DOHH2 (cell line): ENCODE measurements around the gene MFN1.

Experiments
- H3F3A ChIP-seq: fragments of 200-600 bp; sonication (generic), shearing (Covaris generic); 2 replicates; pipeline ENCODE4 v1.6.0; 2016; ENCODE audit warnings: antibody characterized with exemption, mild to moderate bottlenecking; ENCODE audit not compliant: control insufficient read depth, insufficient read depth
- H3K27ac ChIP-seq: fragments of 200-600 bp; sonication (generic); 2 replicates; pipeline ENCODE4 v1.5.1; 2014; ENCODE audit warnings: low read depth, mild to moderate bottlenecking, low read length, moderate library complexity
- H3K27me3 ChIP-seq: fragments of 200-600 bp; sonication (generic); 2 replicates; pipeline ENCODE4 v1.6.1; 2014; ENCODE audit warnings: mild to moderate bottlenecking, low read length, mixed read lengths; ENCODE audit not compliant: control insufficient read depth
- H3K36me3 ChIP-seq: fragments of 200-600 bp; sonication (generic); 2 replicates; pipeline ENCODE4 v1.6.1; 2014; ENCODE audit warnings: mild to moderate bottlenecking, low read length, moderate library complexity, mixed read lengths; ENCODE audit not compliant: control insufficient read depth
- H3K4me1 ChIP-seq: fragments of 200-600 bp; sonication (generic); 2 replicates; pipeline ENCODE4 v1.6.1; 2014; ENCODE audit warnings: mild to moderate bottlenecking, low read length, mixed read lengths; ENCODE audit not compliant: control insufficient read depth
- H3K4me2 ChIP-seq: fragments of 200-600 bp; sonication (generic); 2 replicates; pipeline ENCODE4 v1.6.0; 2014; ENCODE audit warnings: mild to moderate bottlenecking, low read length, moderate library complexity
- H3K4me3 ChIP-seq: fragments of 200-600 bp; sonication (generic); 2 replicates; pipeline ENCODE4 v1.5.1; 2014; ENCODE audit warnings: mild to moderate bottlenecking, low read length, mixed read lengths
- H3K79me2 ChIP-seq: fragments of 200-600 bp; sonication (generic); 2 replicates; pipeline ENCODE4 v1.6.1; 2014; ENCODE audit warnings: mild to moderate bottlenecking, low read length, mixed read lengths; ENCODE audit not compliant: control insufficient read depth
- H3K9me2 ChIP-seq: fragments of 200-600 bp; sonication (generic); replicated peaks from 2 replicates; pipeline ENCODE4 v1.6.1; 2014; ENCODE audit warnings: mild to moderate bottlenecking, low read length, mixed read lengths; ENCODE audit not compliant: control insufficient read depth
- H3K9me3 ChIP-seq: fragments of 200-600 bp; sonication (generic); 2 replicates; pipeline ENCODE4 v1.6.1; 2014; ENCODE audit warnings: antibody characterized with exemption, low read length, mixed read lengths; ENCODE audit not compliant: control insufficient read depth, insufficient read depth
- H4K20me1 ChIP-seq: fragments of 200-600 bp; sonication (generic); 2 replicates; pipeline ENCODE4 v1.6.0; 2014; ENCODE audit warnings: low read depth, mild to moderate bottlenecking, antibody characterized with exemption, low read length, moderate library complexity; ENCODE audit not compliant: control insufficient read depth, insufficient read depth
- CTCF ChIP-seq: fragments of 200-600 bp; sonication (generic); IDR thresholded peaks from one replicate; pipeline ENCODE4 v1.5.1; 2014; ENCODE audit warnings: antibody characterized with exemption, mild to moderate bottlenecking, low read depth, low read length; ENCODE audit not compliant: poor library complexity, severe bottlenecking
- EZH2phosphoT487 ChIP-seq: fragments of 200-600 bp; sonication (generic); IDR thresholded peaks from 2 replicates; pipeline ENCODE4 v1.6.1; 2017; ENCODE audit warnings: borderline replicate concordance, mild to moderate bottlenecking, antibody characterized with exemption, low read length, moderate library complexity, mixed read lengths

Gene MFN1

GRCh38 chr3:179428876-179429548, 81.5 kb downstream of the MFN1 start:
- no peaks in the 10 kb centered on the region for H3K9me3 ChIP-seq
- H3K4me3 ChIP-seq, result no peak overlapping the region
- no peaks in the 10 kb centered on the region for H3K27me3 ChIP-seq
- H3K4me2 ChIP-seq, result no peak overlapping the region
- H3K27ac ChIP-seq, result no peak overlapping the region
- H3K4me1 ChIP-seq, result peaks cover 33% of the 10 kb centered on the region
- no peaks in the 10 kb centered on the region for H3K9me2 ChIP-seq
- peaks cover 17% of the 10 kb centered on the region for H3K36me3 ChIP-seq
- no peaks in the 10 kb centered on the region for H4K20me1 ChIP-seq
- no peak for TF ChIP-seq CTCF
- TF ChIP-seq EZH2phosphoT487, result no peak
- H3F3A ChIP-seq, result 0 out of 2 replicates have a peak, but pooled peaks cover 2% of the 10 kb centered on the region
- H3K79me2 ChIP-seq, result peaks cover 72% of the 10 kb centered on the region

- Histone ChIP-seq H3K9me2 (no peaks in the 10 kb centered on the region), H3K27me3 (no peaks in the 10 kb centered on the region), H3K79me2 (peaks cover 82% of the 10 kb centered on the region), H3K4me2 (no peak overlapping the region), H3K27ac (no peak overlapping the region), H3K9me3 (no peaks in the 10 kb centered on the region), H4K20me1 (no peaks in the 10 kb centered on the region), H3K4me3 (no peak overlapping the region), H3K4me1 (peaks cover 45% of the 10 kb centered on the region), H3K36me3 (peaks cover 5% of the 10 kb centered on the region), H3F3A (peaks cover 9% of the 10 kb centered on the region; the same call in 1 of the 2 replicates)
- TF ChIP-seq CTCF (no peak), EZH2phosphoT487 (no peak)
These were observed 82.9 kb downstream of the MFN1 start for GRCh38 chr3:179430277-179430870.

DNA sequence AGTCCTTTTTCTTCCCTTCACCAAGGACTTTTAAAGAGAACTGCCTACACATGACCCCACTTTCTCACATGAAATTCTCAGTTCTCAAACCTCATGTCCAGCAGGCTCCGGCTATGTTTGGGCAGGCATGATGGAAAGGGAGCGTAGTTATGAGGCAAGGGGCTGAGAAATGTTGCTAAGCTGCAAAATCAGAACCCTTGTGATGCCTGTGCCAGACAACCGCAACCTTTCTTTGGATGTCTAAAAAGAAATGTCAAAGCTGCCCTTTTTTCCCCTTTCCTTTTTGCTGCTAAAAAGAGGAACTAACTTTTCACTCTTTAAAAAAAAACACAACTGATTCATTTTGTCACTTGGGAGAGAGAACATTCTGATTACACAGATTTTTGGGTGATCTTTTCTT, 84.5 kb downstream of the MFN1 start:
- Histone ChIP-seq H3K27me3 (no peaks in the 10 kb centered on the region), H3F3A (peaks cover 11% of the 10 kb centered on the region; the same call in 1 of the 2 replicates), H3K9me3 (no peaks in the 10 kb centered on the region), H3K4me2 (peak overlapping the region; percentile 81), H3K9me2 (no peaks in the 10 kb centered on the region), H3K36me3 (no peaks in the 10 kb centered on the region), H3K4me1 (peaks cover 59% of the 10 kb centered on the region), H3K79me2 (peaks cover 90% of the 10 kb centered on the region), H3K4me3 (peak overlapping the region; percentile 64), H4K20me1 (no peaks in the 10 kb centered on the region), H3K27ac (peak overlapping the region; percentile 49)
- TF ChIP-seq CTCF (no peak), EZH2phosphoT487 (no peak)
